HG03280 (cell line): ENCODE results near the gene TANC2.
A peak's percentile ranks its signal among the peaks of the same experiment; 100 is the strongest.
"Not testable (repeated sequence)": the region's sequence is repeated elsewhere in the genome, so short reads cannot be mapped to it uniquely, and the experiment has no call there.

Source experiments
- ATAC-seq: cut with Tn5 transposase; IDR thresholded peaks from one replicate; pipeline ENCODE4 v1.9.1; 2021; ENCODE audit warnings: mild to moderate bottlenecking, moderate library complexity; ENCODE audit not compliant: unreplicated experiment

Gene TANC2

DNA sequence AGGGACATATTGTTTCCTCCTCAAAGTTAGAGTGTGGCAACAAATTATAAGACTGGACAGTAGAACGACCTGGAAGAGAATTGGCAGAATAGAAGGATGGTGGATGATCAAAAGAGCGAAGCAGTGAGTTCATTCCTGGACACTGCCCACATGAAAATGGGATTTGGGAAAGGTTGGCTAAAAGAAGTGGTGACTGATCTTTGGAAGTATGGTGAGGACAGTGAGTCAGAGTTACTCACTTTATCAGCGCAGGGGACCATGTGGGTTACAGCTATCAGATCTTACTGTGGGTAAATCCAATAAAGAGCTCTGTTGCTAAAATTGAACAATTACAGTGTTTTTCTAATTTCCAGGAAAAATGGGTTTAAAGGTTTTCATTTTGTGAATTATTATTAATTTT lies 2.7 kb upstream of the TANC2 start:
- ATAC-seq: no peak

DNA sequence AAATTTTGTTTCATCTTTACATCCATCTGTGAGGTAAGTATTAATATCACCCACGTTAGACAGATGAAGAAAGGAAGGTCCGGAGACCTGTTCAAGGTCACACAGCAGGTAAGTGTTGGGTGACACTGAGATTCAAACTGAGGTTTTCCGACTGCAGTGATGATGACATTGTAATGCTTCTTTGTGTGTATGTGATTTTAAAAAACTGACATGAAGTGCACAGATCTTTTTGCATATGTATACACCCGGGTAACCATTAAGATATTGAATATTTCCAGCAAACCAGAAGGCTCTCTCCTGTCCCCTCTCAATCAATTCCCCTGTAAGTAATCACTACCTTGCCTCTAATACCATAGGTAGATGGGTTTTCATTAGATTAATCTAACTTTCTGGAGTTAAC lies 1.5 kb upstream of the TANC2 start:
- no peak for ATAC-seq

DNA sequence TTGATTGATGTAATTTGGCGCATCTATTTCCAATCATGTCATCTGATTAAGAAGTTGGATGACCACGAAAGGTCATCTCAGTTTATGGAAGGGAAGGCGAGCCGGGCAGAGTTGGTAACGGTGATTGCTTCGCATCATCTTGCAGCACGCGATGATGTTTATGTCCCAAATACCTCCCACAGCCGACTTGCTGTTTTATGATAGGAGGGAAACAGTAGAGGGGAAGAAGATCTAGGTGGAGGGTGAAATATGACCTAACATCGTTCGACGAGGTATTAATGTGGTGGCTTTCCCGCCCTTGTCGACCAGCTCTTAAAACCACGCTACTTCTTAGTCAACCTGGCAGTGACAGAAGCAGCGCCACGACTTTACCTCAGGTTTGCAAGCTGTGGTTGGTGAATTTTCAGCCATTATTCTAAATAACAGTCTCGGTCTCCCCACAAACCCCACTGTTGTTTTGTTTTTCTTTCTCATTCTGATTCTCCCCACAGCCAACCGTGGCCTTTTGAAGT lies 805 bp upstream of the TANC2 start:
- ATAC-seq: peak; percentile 13

DNA sequence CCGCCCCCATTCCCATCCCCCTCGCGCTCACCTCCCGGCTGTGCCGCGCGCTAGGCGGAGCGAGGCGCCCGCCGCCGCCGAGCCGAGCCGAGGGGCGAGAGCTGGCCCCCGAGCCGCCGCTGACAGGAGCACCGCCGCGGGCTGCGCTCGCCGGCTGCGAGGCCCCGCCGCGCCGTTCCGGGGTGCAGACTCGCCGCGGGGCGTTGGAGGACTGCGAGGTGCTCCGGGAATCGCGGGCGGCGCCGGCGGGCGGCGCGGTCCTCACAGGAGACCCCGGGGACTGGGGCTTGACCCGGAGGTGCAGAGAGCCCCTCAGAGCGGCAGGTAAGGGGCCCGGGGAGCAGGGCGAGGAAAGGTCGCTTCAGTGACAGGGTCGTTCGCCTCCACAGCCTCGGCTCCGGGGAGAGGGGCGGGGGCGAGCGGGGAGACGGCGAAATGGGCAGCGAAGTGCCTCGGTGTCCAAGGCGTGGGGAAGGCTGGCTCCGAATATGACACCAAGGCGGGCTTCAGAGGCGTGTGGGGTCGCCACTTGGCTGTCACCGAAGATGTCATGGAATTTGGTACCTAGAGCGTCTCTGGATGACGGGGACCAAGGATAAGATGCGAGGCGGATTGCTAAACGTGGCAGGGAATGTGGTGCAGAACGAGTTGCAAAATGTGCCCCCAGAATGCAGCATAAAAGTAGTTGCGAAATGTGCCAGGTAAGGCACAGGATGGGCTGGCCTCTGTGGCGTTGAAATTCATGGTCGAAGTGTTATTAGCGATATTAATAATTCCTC lies 580 bp downstream of the TANC2 start:
- peak; percentile 45 for ATAC-seq

DNA sequence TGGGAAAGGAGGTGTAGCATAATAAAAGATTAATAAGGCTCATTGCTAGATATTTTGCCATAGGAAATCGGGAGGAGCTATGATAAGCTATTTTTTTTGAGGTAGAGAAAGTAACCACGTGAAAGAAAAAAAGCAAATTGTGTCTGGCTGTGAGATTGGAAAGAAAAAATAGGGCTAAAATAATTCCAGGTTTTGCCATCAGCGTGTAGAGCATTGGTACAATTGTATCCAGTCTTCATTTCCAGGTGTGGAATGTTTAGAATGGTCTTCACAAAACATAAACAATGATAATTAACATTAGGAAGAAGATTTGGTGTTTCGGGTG lies 1.1 kb downstream of the TANC2 start:
- no peak for ATAC-seq

DNA sequence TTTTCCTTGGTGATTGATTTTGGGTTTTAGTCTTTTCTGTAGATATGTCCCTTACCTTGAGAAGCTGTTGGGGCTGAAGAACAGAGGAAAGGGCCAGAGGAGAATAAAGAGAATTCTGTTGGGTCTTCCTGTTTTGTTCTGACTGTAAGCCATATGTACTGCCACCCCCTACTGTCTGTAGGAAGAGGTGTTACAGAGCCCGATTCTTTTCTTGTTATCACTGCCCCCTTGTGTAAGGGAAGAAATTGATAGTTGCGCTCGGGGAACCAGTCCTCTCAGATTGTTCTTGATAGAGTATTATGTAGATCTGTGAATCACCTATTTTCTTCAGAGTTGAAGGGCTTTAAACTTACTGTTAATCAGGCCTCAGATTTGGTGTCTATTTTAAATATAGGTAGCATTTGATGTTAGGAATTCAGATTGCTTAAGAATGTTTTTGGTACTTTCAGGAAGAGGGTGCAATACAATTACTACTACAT lies 2.4 kb downstream of the TANC2 start:
- peak; percentile 74 for ATAC-seq

DNA sequence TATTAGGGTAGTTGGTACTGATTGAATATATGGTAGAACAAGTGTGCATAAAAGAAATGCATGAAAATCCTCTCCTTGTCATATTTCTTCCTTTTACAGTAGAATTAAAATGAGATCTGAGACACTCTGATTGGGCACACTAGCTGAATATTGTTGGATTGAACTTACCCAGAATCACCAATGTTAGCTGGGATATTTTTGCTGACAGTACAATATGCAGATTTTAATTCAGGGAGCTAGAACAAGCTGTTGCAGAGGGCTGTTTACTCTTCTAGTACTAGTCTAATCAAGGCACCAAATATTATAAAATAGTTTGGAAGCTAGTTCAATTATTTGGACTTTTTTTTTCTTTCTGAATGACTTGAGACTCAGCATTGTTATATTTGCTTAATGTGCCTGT lies 4.6 kb downstream of the TANC2 start:
- ATAC-seq: no peak

DNA sequence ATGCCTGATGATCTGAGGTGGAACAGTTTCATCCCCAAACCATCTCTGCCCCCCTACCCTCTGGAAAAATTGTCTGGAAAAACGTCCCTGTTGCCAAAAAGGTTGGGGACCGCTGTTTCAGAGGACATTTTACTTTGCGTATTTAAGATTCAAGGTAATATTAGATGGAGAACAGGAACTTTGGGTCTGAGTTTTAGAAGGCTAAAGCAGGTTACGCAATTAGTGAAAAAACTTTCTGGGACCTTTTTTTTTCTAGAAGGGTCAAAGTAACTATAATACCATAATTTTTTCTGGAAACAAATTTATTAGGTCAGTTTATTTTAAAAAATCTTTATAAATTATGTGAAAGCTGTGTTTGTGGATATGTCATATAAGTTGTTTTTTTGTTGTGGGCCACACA lies 5.8 kb downstream of the TANC2 start:
- ATAC-seq: no peak

DNA sequence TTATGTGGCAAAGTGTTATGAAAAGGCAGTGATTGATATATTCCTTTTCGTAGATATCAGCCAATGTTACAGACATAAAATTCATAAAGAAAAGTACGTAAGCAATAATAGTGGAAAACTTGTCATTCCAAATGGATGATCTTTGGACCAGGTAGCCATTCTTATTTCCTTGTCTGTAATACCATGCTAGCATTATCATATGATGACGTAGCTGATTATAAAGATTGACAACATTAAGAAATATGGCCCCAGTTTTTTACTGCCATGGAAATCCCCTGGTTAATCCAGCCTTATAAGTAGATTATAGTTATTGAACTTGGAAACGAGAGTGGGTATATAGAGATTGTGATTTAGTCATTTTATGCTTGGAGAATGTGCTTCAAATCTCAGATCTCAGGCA lies 8.8 kb downstream of the TANC2 start:
- ATAC-seq: no peak

DNA sequence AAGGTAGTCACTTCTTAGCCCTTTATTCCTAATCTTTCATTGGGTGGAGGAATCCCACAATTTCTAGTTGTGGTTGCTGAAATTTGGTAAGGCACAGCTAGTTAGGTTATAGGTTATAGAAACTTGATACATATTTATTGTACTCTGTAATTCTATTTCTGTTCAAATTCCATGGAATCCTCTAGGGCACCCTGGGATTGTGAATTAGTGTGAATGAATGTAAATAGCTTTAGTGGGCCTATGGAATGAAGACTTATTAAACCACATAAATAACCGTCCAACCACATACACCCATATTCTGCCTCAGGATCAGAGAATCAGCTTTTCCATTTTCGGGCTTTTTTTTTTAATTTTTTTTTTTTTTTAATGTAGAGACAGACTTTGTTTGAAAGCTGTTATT lies 9.2 kb downstream of the TANC2 start:
- ATAC-seq: no peak

DNA sequence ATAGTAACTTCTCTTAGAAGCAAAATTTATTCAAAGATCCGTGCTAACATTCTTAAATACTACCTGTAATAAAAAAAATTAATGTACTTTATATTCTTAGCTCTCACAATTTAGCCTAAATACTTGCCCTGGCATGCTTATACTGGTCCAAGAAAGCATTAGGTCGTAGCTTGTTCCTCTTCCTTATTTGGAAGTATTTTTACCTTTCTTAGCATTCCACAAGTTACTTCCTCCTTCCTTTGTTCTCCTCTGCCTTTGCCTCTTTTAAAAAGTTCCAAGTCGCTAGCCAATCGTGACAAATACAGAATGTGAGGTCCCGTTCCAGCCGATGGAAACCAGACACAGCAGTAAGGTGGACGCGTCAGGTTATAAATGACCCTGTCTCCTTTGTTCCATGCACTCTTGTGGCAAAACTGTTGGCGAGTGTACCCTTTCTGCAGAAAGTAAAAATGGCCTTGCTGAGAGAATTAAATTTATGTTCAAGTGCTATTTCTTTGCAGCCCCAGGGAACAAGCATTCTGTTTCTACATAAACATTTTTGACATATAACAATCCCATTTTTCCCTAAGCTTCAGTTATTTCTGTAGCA lies 10.7 kb downstream of the TANC2 start:
- not testable (repeated sequence) for ATAC-seq

DNA sequence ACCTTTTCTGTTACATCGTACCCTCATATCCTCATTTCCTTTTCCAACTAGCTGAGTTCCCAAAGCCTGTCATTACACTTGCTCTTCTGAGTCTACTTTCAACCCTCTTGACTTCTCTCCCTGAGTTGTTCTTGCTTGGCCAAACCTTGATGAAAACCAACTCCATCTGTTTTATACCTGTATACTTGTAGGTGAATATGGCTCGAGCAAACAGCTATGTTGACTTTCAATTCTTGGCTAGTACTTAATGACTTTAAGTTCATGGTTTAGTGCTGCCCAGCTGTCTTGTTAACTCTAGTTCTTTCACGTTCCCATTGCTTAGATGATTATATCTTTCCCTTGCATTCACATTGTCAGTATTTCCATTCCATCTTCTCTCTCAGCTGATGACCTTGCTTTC lies 14.8 kb downstream of the TANC2 start:
- ATAC-seq: no peak

DNA sequence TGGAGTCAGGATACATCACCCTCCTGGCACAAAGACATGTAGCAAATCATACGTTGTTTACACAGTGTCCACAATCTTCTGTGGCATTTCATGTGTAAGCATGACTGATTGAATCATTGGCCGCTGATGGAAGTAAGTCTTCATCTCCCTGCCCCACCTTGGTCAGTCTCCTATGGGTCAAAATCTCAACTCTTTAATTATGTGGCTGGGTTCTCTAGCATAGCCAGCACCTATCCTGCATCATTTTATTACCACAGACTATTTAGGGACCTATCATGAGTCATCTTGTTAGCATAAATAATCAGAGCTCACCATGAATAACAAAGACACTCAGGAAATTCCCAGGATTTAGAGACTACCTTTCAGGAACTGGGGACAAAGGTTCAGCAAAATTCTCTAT lies 15.9 kb downstream of the TANC2 start:
- no peak for ATAC-seq

DNA sequence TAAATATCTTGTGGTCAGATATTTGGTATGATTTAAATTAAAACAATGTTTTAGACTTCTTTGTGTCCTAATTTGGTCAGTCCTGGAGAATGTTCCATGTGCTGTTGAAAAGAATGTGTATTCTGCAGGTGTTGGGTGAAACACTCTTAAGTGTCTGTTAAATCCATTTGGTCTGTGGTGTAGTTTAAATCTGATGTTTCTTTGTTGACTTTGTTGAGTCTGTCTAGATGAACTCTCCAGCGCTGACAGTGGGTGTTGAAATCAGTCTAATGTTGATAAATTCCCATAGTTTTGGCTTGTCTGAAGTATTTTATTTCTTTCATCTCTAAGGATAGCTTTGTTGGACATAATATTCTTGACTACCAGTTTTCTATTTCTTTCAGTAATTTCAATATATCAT lies 18.8 kb downstream of the TANC2 start:
- no peak for ATAC-seq

DNA sequence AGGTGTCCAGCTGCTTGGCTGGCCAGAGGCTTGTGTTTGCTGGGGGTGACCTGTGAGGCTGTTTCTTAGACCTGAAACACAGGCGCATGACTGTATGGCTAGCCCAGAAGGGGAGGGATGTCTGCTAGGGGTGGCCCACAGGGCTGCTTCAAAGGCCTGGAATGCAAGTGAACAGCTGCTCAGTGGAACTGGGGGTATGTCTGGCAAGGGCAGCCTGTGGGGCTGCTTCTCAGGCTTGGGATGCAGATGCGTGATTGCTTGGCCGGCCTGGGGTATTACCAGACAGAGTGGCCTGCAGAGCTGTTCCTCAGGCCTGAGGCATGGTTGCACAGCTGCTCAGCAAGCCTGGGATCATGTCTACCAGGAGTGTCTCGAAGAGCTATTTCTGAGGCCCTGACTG lies 20.5 kb downstream of the TANC2 start:
- no peak for ATAC-seq

DNA sequence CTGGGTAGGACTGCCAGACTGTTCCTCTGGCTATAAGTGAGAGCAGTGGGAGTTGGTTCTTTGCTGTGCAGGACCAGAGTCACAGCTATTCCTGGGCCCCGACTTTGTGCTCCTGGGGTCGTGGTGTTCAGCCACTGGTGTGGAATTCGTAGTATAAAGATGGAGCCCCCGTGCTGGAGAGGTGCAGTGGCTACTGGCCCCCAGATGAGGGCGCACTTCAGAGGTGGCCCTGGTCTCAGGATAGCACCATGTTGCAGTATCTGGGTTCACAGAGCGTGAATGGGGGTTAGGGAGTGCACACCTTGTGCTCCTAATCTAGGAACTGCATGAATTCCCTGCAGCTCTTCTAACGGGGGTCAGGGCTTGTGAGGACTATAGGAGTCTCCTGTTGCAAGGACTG lies 21.1 kb downstream of the TANC2 start:
- ATAC-seq: no peak

DNA sequence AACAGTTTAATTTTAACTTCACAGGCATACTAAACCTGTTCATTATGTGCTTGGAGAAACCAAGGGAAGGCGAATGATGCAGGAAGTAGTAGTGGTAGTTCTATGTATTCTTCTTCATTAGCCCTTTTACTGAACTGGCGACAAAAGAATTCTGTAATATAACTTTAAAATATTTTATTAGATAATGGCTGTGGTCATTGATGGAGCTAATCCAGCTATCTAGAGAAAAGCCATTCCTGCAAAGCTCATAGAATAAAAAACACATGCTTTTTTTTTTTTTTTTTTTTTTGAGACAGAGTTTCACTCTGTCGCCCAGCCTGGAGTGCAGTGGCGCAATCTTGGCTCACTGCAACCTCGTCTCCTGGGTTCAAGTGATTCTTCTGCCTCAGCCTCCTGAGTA lies 23.5 kb downstream of the TANC2 start:
- no peak for ATAC-seq

DNA sequence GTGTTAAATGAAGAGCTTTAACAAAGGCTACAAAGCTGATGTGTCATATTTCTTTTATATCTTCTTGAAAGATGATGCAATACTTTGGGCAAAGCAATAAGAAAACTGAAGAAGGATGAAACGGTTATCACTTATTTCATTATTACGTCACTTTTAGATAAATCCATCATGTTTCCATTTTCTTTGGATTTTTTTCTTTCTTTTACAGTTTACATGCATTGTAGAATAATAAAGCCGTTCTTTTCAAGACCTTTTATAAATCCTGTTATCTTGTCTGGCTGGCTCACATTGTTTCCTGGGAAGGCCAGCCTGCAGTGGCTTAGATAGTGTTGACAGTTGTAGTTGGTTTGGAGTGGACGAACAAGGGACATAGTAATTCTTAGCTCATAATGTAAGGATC lies 28.9 kb downstream of the TANC2 start:
- no peak for ATAC-seq

DNA sequence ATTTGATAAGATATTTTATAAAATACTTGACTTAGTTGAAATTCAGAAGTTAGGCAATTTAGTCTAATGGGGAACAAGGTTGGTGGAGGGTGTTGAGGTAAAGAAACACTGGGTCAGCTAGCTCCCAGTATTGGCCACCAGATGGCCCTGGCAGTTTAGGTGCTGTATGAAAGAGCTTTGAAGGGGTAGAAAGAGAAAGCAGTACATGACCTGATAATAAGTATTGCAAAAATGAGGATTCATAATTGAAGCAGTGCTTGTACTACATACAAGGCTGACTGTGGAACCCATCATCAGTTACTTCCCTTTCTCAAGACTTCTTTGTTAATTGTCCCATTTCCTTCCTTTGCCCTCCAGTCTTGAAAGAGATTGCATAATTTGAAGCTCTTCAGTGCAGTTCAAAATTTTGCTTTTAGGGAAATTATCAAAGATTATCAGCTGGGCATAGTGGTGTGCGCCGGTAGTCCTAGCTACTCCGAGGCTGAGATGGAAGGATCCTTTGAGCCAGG lies 29.4 kb downstream of the TANC2 start:
- ATAC-seq: no peak

DNA sequence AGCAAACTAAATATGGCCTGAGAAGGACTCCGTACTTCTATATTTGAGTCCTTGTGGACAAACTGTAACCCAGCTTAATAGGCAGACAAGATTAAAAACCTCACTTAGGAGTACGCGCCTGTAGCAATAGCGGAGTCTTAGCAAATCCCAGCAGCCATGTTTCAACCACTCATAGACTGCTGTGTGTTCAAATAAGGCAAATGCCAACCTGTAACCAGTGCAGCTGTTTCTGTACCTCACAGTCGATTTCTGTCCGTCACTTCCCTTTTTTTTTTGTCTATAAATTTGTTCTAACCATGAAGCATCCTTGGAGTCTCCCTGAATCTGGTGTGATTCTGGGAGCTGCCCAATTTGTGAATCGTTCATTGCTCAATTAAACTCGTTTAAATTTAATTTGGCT lies 30.2 kb downstream of the TANC2 start:
- ATAC-seq: no peak

DNA sequence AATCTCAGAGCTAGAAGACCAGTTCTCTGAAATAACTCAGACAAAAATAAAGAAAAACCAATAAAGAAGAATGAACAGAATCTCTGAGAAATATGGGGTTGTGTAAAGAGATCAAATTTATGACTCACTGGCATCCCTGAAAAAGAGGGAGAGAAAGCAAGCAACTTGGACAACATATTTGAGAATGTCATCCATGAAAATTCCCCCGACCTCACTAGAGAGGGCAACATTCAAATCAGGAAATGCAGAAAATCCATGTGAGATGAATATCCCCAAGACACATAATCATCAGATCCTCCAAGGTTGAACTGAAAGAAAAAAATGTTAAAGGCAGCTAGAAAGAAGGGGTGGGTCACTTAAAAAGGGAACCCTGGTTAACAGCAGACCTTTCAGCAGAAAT lies 32.1 kb downstream of the TANC2 start:
- ATAC-seq: no peak

DNA sequence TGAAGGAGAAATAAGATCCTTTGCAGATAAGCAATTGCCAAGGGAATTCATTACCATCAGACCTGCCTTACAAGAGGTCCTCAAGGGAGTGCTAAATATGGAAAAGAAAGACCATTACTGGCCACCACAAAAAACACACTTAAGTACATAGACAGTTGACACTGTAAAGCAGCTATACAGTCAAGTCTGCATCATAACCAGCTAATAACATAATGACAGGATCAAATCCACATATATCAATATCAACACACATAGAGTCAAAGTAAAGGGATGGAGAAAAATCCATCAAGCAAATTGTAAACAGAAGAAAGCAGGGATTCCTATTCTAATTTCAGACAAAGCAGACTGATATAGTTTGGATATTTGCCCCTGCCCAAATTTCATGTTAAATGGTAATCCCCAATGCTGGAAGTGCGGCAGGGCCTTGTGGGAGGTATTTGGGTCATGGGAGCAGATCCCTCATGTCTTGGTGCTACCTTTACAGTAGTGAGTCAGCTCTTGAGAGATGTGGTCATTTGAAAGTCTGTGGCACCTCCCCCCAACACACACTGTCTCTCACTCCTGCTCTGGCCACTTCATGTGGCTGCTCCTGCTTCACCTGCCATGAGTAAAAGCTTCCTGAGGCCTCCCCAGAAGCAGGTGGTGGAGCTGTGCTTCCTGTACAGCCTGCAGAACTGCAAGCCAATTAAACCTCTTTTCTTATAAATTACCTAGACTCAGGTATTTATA lies 32.8 kb downstream of the TANC2 start:
- no peak for ATAC-seq
